ENCODE results near the gene SNCAIP. TPM values are rescaled to one million over a fixed set of nuclear protein-coding genes. Genes with fewer than 3 reads are reported as not detected.
"Not testable (repeated sequence)": the region's sequence is repeated elsewhere in the genome, so short reads cannot be mapped to it uniquely, and the experiment has no call there.

SNCAIP gene
- total RNA-seq, 1 experiment from 2014 or later = not detected

- no peak for DNase-seq
- peaks cover 22% of the 10 kb centered on the region for H3K27me3 ChIP-seq
- no peak overlapping the region for H3K4me3 ChIP-seq
These were observed 27.6 kb downstream of the SNCAIP start for GRCh38 chr5:122339591-122339990.

DNA sequence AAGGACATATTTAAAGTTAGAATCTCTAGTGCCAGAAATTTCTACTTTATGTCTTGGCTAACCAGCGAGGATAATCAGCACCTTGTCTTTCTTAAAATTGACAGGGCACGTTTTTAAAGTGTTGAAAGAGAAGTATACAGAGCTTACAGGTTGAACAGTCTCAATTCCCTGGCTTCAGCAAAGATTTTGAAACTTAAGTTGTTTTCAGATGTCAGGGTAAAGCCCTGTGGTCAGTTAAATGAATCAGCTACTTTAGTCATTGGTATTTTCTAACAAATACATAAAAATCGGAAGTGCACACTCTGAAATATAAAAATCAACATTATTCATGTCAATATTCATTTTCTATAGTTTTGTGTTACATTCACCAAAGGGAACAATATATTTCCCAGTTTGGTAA is 29.1 kb downstream of the SNCAIP start:
- peaks cover 26% of the 10 kb centered on the region for H3K27me3 ChIP-seq
- no peaks in the 10 kb centered on the region for H3K36me3 ChIP-seq
- DNase-seq = no peak
- H3K4me3 ChIP-seq = no peak overlapping the region
- H3K9me3 ChIP-seq = no peaks in the 10 kb centered on the region

More at GRCh38 chr5:122339591-122339990, 27.6 kb downstream of the SNCAIP start:
- no peaks in the 10 kb centered on the region for H3K36me3 ChIP-seq
- no peaks in the 10 kb centered on the region for H3K9me3 ChIP-seq

GRCh38 chr5:122342256-122342655 is 30.2 kb downstream of the SNCAIP start:
- peaks cover 28% of the 10 kb centered on the region for H3K27me3 ChIP-seq
- H3K4me3 ChIP-seq = no peak overlapping the region
- no peaks in the 10 kb centered on the region for H3K9me3 ChIP-seq
- H3K36me3 ChIP-seq = no peaks in the 10 kb centered on the region
- DNase-seq = no peak

- Histone ChIP-seq H3K27me3 (peaks cover 24% of the 10 kb centered on the region), H3K4me3 (no peak overlapping the region), H3K9me3 (no peaks in the 10 kb centered on the region), H3K36me3 (no peaks in the 10 kb centered on the region)
- no peak for DNase-seq
These were observed 35.0 kb downstream of the SNCAIP start for GRCh38 chr5:122346897-122347581.

GRCh38 chr5:122350496-122350895 is 38.5 kb downstream of the SNCAIP start:
- DNase-seq = no peak
- Histone ChIP-seq H3K36me3 (no peaks in the 10 kb centered on the region), H3K9me3 (no peaks in the 10 kb centered on the region), H3K27me3 (peaks cover 10% of the 10 kb centered on the region; the same call in 1 of the 2 replicates), H3K4me3 (no peak overlapping the region)

DNA sequence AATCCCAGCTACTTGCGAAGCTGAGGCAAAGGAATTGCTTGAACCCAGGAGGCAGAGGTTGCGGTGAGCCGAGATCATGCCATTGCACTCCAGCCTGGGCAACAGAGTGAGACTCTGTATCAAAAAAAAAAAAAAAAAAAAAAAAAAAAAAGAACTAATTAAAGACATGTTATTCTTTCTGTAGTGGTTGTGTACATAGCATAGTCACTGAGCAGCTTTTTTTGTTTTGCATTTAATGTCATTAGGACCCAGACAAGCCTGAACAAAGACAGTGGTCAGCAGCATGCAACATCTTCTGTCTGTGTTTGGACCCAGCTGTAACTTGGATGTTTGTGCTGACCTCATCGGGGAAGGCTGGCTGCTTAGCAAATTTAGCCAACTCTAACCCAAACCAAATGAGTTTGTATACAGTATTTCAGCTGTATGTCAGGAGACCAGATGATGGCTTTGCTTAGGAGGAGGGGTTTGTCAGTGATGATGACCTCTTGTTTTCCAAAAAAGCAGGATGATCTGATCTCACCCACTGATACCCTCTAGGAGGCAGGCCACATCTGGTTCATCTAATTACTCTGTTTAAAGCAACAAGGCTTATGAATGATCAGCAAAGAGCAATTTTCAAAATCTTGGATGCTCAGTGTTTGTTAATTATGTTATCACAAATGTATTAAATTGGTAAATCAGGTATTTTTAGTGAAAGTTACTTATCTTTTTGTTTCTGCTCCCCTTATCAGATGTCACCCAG is 39.5 kb downstream of the SNCAIP start:
- Histone ChIP-seq H3K27me3 (peaks cover 7% of the 10 kb centered on the region; the same call in 1 of the 2 replicates), H3K4me3 (no peak overlapping the region), H3K9me3 (no peaks in the 10 kb centered on the region), H3K36me3 (no peaks in the 10 kb centered on the region)
- DNase-seq = no peak

DNA sequence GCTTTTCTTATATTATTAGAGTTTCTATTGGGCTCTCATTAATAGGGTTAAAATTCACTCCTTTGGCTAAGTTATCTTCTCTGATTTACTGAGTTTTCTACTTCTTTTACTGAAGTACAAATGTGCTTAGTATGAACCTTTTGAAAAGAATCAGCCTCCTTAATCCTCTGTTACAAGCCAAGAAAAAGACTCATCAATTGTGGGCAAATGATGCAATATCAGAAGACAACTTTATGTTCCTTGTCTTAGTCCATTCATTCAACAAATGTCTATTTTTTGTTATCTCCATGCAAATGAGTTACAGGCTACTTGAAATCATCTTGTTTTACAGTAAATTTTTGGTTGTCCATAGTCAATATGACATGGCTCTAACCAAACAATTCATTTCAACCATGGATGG is 40.3 kb downstream of the SNCAIP start:
- H3K4me3 ChIP-seq = no peak overlapping the region
- no peaks in the 10 kb centered on the region for H3K36me3 ChIP-seq
- H3K9me3 ChIP-seq = no peaks in the 10 kb centered on the region
- no peak for DNase-seq
- peaks cover 7% of the 10 kb centered on the region; the same call in 1 of the 2 replicates for H3K27me3 ChIP-seq

DNA sequence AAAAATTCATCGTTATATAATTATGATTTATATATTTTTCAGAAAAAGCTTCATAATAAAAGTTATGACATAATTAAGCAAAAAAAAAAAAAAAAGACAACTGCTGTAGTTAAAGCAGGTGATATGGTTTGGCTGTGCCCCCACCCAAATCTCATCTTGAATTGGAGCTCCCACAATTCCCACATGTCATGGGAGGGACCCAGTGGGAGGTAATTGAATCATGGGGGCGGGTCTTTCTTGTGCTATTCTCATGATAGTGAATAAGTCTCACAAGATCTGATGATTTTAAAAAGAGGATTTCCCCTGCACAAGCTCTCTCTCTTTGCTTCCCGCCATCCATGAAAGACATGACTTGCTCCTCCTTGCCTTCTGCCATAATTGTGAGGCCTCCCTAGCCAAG is 41.3 kb downstream of the SNCAIP start:
- not testable (repeated sequence) for H3K36me3 ChIP-seq, H3K27me3 ChIP-seq, DNase-seq, H3K4me3 ChIP-seq, H3K9me3 ChIP-seq

DNA sequence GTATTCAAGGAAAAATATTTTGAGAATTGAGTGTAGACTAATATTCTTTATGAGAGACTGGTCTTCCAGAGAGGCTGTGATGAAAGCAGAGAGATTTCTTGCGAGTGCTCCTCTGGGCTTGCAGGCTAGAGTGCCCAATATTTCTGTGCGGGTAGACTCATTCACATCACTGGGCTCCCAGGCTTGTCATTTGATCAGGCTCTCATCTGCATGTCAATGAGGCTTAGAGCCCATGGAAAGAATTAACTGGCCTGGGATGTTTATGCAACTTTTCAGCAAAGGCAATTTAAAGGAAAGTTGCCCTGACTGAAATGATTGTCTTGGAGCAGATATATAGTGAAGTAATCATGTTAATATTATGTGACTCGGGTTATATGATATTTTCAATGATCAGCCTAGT is 42.3 kb downstream of the SNCAIP start:
- Histone ChIP-seq H3K27me3 (0 out of 2 replicates have a peak, but pooled peaks cover 2% of the 10 kb centered on the region), H3K36me3 (no peaks in the 10 kb centered on the region), H3K4me3 (no peak overlapping the region), H3K9me3 (no peaks in the 10 kb centered on the region)
- no peak for DNase-seq

DNA sequence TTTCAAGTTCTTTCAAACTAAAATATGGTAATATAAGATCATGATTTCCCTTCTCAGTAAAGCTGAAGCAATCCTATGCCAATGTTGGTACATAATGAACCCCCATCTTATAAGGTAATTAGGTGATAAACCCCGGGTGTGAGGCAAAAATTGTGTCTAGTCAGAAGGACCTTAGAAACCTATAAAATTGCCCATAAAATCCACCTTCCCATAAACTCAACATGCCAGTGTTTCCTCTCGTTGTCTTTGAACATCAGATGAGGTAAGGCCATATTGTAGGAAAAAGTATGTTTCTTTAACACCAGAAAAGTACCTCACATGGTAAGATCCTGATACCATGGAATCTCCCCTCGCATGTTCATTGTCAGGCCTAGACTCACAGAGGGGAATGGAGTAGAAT is 43.3 kb downstream of the SNCAIP start:
- DNase-seq = no peak
- H3K36me3 ChIP-seq = no peaks in the 10 kb centered on the region
- no peak overlapping the region for H3K4me3 ChIP-seq

DNA sequence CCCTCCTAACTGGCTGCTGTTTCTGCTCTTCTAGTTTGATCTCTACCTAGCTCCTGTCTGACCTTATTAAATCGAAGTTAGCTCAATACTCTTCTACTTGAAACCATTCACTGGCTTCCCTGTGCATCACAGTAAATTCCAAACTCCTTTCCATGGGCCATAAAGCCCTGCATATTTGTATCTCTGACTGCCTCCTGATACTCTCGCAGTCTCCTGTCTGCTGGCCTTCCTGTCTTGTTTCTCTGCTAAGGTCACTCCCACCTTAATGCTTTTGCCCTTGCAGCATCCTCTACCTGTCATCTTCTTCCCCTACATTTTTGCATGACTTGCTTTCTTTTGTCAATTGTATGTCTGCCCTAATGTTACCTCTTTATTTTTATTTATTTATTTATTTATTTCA is 44.8 kb downstream of the SNCAIP start:
- Histone ChIP-seq H3K9me3 (no peaks in the 10 kb centered on the region), H3K27me3 (0 out of 2 replicates have a peak, but pooled peaks cover 2% of the 10 kb centered on the region), H3K4me3 (no peak overlapping the region), H3K36me3 (no peaks in the 10 kb centered on the region)
- no peak for DNase-seq

More for the DNA sequence above, 43.3 kb downstream of the SNCAIP start:
- H3K9me3 ChIP-seq = no peaks in the 10 kb centered on the region
- 0 out of 2 replicates have a peak, but pooled peaks cover 2% of the 10 kb centered on the region for H3K27me3 ChIP-seq

GRCh38 chr5:122358372-122358979 is 46.4 kb downstream of the SNCAIP start:
- H3K9me3 ChIP-seq = no peaks in the 10 kb centered on the region
- H3K27me3 ChIP-seq = no peaks in the 10 kb centered on the region

GRCh38 chr5:122362361-122362760 is 50.3 kb downstream of the SNCAIP start:
- no peaks in the 10 kb centered on the region for H3K9me3 ChIP-seq
- DNase-seq = no peak
- H3K4me3 ChIP-seq = no peak overlapping the region
- no peaks in the 10 kb centered on the region for H3K36me3 ChIP-seq
- no peaks in the 10 kb centered on the region for H3K27me3 ChIP-seq

More at GRCh38 chr5:122358372-122358979, 46.4 kb downstream of the SNCAIP start:
- no peaks in the 10 kb centered on the region for H3K36me3 ChIP-seq
- no peak overlapping the region for H3K4me3 ChIP-seq
- no peak for DNase-seq

- Histone ChIP-seq H3K9me3 (no peaks in the 10 kb centered on the region), H3K4me3 (no peak overlapping the region), H3K36me3 (no peaks in the 10 kb centered on the region), H3K27me3 (no peaks in the 10 kb centered on the region)
- no peak for DNase-seq
These were observed 51.6 kb downstream of the SNCAIP start for GRCh38 chr5:122363623-122364022.

DNA sequence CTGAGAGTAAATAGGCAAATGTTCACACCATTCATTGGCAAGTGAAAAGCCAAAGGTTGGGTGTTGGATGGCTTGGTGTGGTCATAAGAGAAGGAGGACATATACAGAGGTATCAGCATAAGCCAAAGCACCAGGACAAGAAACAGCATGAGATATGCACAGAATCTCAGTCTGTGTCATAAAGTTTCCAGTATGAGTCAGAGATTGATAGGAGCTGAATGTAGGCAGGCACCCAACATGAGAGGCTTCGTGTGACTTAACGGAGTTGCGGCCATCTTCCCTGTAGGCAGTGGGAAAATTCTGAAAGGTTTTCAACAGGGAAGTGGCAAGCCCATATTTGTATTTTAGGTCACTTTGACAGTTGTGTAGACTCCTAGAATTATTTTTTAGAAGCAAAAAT is 54.5 kb downstream of the SNCAIP start:
- DNase-seq = no peak
- no peak overlapping the region for H3K4me3 ChIP-seq
- H3K36me3 ChIP-seq = no peaks in the 10 kb centered on the region
- no peaks in the 10 kb centered on the region for H3K9me3 ChIP-seq
- H3K27me3 ChIP-seq = 0 out of 2 replicates have a peak, but pooled peaks cover 4% of the 10 kb centered on the region

GRCh38 chr5:122367456-122367855 is 55.4 kb downstream of the SNCAIP start:
- DNase-seq = no peak
- H3K36me3 ChIP-seq = no peaks in the 10 kb centered on the region
- H3K27me3 ChIP-seq = 0 out of 2 replicates have a peak, but pooled peaks cover 6% of the 10 kb centered on the region
- H3K4me3 ChIP-seq = no peak overlapping the region
- H3K9me3 ChIP-seq = no peaks in the 10 kb centered on the region

DNA sequence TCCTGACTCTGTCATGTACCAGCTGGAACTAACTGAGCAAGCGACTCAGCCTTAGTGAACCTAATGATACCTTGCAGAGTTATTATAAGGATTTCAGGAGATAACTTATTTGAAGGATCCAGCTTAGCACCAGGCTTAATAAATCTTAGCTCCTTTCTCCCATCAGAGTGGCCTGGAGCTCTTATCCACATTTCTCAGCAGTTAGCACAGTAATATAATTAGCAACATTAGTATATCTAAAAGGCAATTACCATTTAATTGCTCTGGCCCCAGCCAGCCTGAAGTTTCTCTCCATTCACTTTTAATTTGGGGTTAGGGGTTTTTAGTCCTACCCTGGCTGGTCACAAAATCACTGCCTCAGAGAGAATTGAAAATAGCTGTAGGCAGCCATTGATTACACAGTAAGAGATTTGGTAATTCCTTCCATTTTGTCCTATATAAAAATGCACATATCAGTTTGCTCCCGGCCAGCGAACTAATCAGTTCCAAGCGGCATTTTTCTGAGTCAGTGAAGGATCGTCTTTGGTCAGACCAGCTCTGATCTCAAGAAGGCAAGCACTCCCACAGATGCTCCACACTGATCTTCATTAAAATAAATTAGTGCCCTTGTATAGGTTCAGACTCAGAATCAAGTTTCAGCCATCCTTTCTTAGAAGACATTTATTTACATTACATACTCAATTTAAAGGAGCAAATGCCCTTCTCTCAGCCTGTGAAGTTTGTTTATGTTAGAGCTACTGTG is 56.6 kb downstream of the SNCAIP start:
- Histone ChIP-seq H3K4me3 (no peak overlapping the region), H3K27me3 (0 out of 2 replicates have a peak, but pooled peaks cover 6% of the 10 kb centered on the region), H3K36me3 (no peaks in the 10 kb centered on the region), H3K9me3 (no peaks in the 10 kb centered on the region)
- no peak for DNase-seq

All from MG63 (cell line).